Measurements from ENCODE around the gene SGCE.

The SGCE gene

GRCh38 chr7:94656925-94657731, 1.2 kb upstream of the SGCE start:
- Histone ChIP-seq H3K27ac (ENCODE audit: low read depth, low read length) (peak overlapping the region; percentile 62), H3K4me1 (ENCODE audit: insufficient read depth, low read length) (peaks cover 10% of the 10 kb centered on the region), H3K4me3 (ENCODE audit: low read depth in 1 of 2, low read length in 2 of 2) (peak overlapping the region; percentile 47 to 62), H3K9ac (ENCODE audit: low read length) (no peak overlapping the region), H3K27me3 (ENCODE audit: control insufficient read depth in 1 of 2, insufficient read depth in 2 of 2, low read length in 2 of 2) (no peaks in the 10 kb centered on the region), H3K36me3 (ENCODE audit: insufficient read depth, low read length) (no peaks in the 10 kb centered on the region), H3K9me3 (ENCODE audit: low read length) (no peaks in the 10 kb centered on the region)

GRCh38 chr7:94656658-94656924, 658 bp upstream of the SGCE start:
- Histone ChIP-seq H3K36me3 (ENCODE audit: insufficient read depth, low read length) (no peaks in the 10 kb centered on the region), H3K27ac (ENCODE audit: low read depth, low read length) (peak overlapping the region; percentile 62), H3K4me1 (ENCODE audit: insufficient read depth, low read length) (peaks cover 10% of the 10 kb centered on the region), H3K9ac (ENCODE audit: low read length) (no peak overlapping the region), H3K9me3 (ENCODE audit: low read length) (no peaks in the 10 kb centered on the region), H3K27me3 (ENCODE audit: control insufficient read depth in 1 of 2, insufficient read depth in 2 of 2, low read length in 2 of 2) (no peaks in the 10 kb centered on the region), H3K4me3 (ENCODE audit: low read depth in 1 of 2, low read length in 2 of 2) (peak overlapping the region; percentile 47 to 62)

- Histone ChIP-seq H3K4me1 (ENCODE audit: insufficient read depth, low read length) (peaks cover 18% of the 10 kb centered on the region), H3K9ac (ENCODE audit: low read length) (peak overlapping the region; percentile 70), H3K9me3 (ENCODE audit: low read length) (no peaks in the 10 kb centered on the region), H3K27me3 (ENCODE audit: control insufficient read depth in 1 of 2, insufficient read depth in 2 of 2, low read length in 2 of 2) (no peaks in the 10 kb centered on the region), H3K4me3 (ENCODE audit: low read depth in 1 of 2, low read length in 2 of 2) (peak overlapping the region; percentile 47 to 82), H3K36me3 (ENCODE audit: insufficient read depth, low read length) (no peaks in the 10 kb centered on the region), H3K27ac (ENCODE audit: low read depth, low read length) (peak overlapping the region; percentile 84)
Observed at GRCh38 chr7:94655126-94655847, 646 bp downstream of the SGCE start.

GRCh38 chr7:94654783-94655125, 1.2 kb downstream of the SGCE start:
- Histone ChIP-seq H3K4me1 (ENCODE audit: insufficient read depth, low read length) (peaks cover 23% of the 10 kb centered on the region), H3K9me3 (ENCODE audit: low read length) (no peaks in the 10 kb centered on the region), H3K36me3 (ENCODE audit: insufficient read depth, low read length) (no peaks in the 10 kb centered on the region), H3K9ac (ENCODE audit: low read length) (peak overlapping the region; percentile 70), H3K27me3 (ENCODE audit: control insufficient read depth in 1 of 2, insufficient read depth in 2 of 2, low read length in 2 of 2) (no peaks in the 10 kb centered on the region), H3K27ac (ENCODE audit: low read depth, low read length) (no peak overlapping the region), H3K4me3 (ENCODE audit: low read depth in 1 of 2, low read length in 2 of 2) (peak overlapping the region; percentile 47 to 82)

GRCh38 chr7:94650147-94651051, 5.5 kb downstream of the SGCE start:
- no peaks in the 10 kb centered on the region for H3K9me3 ChIP-seq (ENCODE audit: low read length)
- no peaks in the 10 kb centered on the region for H3K36me3 ChIP-seq (ENCODE audit: insufficient read depth, low read length)
- H3K27me3 ChIP-seq (ENCODE audit: control insufficient read depth in 1 of 2, insufficient read depth in 2 of 2, low read length in 2 of 2) = no peaks in the 10 kb centered on the region
- peak overlapping the region; percentile 60 for H3K27ac ChIP-seq (ENCODE audit: low read depth, low read length)
- no peak overlapping the region for H3K4me3 ChIP-seq (ENCODE audit: low read depth in 1 of 2, low read length in 2 of 2)
- H3K9ac ChIP-seq (ENCODE audit: low read length) = no peak overlapping the region
- H3K4me1 ChIP-seq (ENCODE audit: insufficient read depth, low read length) = peaks cover 23% of the 10 kb centered on the region

- Histone ChIP-seq H3K9me3 (ENCODE audit: low read length) (no peaks in the 10 kb centered on the region), H3K36me3 (ENCODE audit: insufficient read depth, low read length) (no peaks in the 10 kb centered on the region), H3K27me3 (ENCODE audit: control insufficient read depth in 1 of 2, insufficient read depth in 2 of 2, low read length in 2 of 2) (no peaks in the 10 kb centered on the region), H3K9ac (ENCODE audit: low read length) (no peak overlapping the region), H3K4me3 (ENCODE audit: low read depth in 1 of 2, low read length in 2 of 2) (peak overlapping the region in 1 of 2 donors; percentile 32), H3K27ac (ENCODE audit: low read depth, low read length) (peak overlapping the region; percentile 60), H3K4me1 (ENCODE audit: insufficient read depth, low read length) (peaks cover 21% of the 10 kb centered on the region)
Observed at GRCh38 chr7:94649450-94649849, 6.5 kb downstream of the SGCE start.

- H3K36me3 ChIP-seq (ENCODE audit: insufficient read depth, low read length) = no peaks in the 10 kb centered on the region
- peaks cover 17% of the 10 kb centered on the region for H3K4me1 ChIP-seq (ENCODE audit: insufficient read depth, low read length)
- H3K27me3 ChIP-seq (ENCODE audit: control insufficient read depth in 1 of 2, insufficient read depth in 2 of 2, low read length in 2 of 2) = no peaks in the 10 kb centered on the region
- no peaks in the 10 kb centered on the region for H3K9me3 ChIP-seq (ENCODE audit: low read length)
- no peak overlapping the region for H3K27ac ChIP-seq (ENCODE audit: low read depth, low read length)
- H3K4me3 ChIP-seq (ENCODE audit: low read depth in 1 of 2, low read length in 2 of 2) = no peak overlapping the region
- no peak overlapping the region for H3K9ac ChIP-seq (ENCODE audit: low read length)
Observed at GRCh38 chr7:94648731-94649130, 7.2 kb downstream of the SGCE start.

- no peaks in the 10 kb centered on the region for H3K27me3 ChIP-seq (ENCODE audit: control insufficient read depth in 1 of 2, insufficient read depth in 2 of 2, low read length in 2 of 2)
- no peak overlapping the region for H3K4me3 ChIP-seq (ENCODE audit: low read depth in 1 of 2, low read length in 2 of 2)
- no peak overlapping the region for H3K27ac ChIP-seq (ENCODE audit: low read depth, low read length)
- H3K9ac ChIP-seq (ENCODE audit: low read length) = no peak overlapping the region
- no peaks in the 10 kb centered on the region for H3K36me3 ChIP-seq (ENCODE audit: insufficient read depth, low read length)
- no peaks in the 10 kb centered on the region for H3K9me3 ChIP-seq (ENCODE audit: low read length)
- H3K4me1 ChIP-seq (ENCODE audit: insufficient read depth, low read length) = peaks cover 25% of the 10 kb centered on the region
Observed at GRCh38 chr7:94647295-94647694, 8.6 kb downstream of the SGCE start.

- no peak overlapping the region for H3K4me3 ChIP-seq (ENCODE audit: low read depth in 1 of 2, low read length in 2 of 2)
- no peak overlapping the region for H3K27ac ChIP-seq (ENCODE audit: low read depth, low read length)
- H3K9ac ChIP-seq (ENCODE audit: low read length) = no peak overlapping the region
- peaks cover 12% of the 10 kb centered on the region for H3K4me1 ChIP-seq (ENCODE audit: insufficient read depth, low read length)
- no peaks in the 10 kb centered on the region for H3K27me3 ChIP-seq (ENCODE audit: control insufficient read depth in 1 of 2, insufficient read depth in 2 of 2, low read length in 2 of 2)
- peaks cover 4% of the 10 kb centered on the region for H3K36me3 ChIP-seq (ENCODE audit: insufficient read depth, low read length)
- no peaks in the 10 kb centered on the region for H3K9me3 ChIP-seq (ENCODE audit: low read length)
Observed at GRCh38 chr7:94643771-94644545, 12.0 kb downstream of the SGCE start.

GRCh38 chr7:94642838-94643653, 12.9 kb downstream of the SGCE start:
- Histone ChIP-seq H3K9me3 (ENCODE audit: low read length) (no peaks in the 10 kb centered on the region), H3K4me3 (ENCODE audit: low read depth in 1 of 2, low read length in 2 of 2) (no peak overlapping the region), H3K9ac (ENCODE audit: low read length) (no peak overlapping the region), H3K27ac (ENCODE audit: low read depth, low read length) (no peak overlapping the region), H3K4me1 (ENCODE audit: insufficient read depth, low read length) (peaks cover 12% of the 10 kb centered on the region), H3K36me3 (ENCODE audit: insufficient read depth, low read length) (peaks cover 4% of the 10 kb centered on the region), H3K27me3 (ENCODE audit: control insufficient read depth in 1 of 2, insufficient read depth in 2 of 2, low read length in 2 of 2) (no peaks in the 10 kb centered on the region)
